CD4-positive, alpha-beta T cell treated with Interleukin-21 for 1 hour (primary cell): ENCODE data around the gene CMTM3.
A peak's percentile ranks its signal among the peaks of the same experiment; 100 is the strongest.
"Not testable (repeated sequence)": the region's sequence is repeated elsewhere in the genome, so short reads cannot be mapped to it uniquely, and the experiment has no call there.

Experiments used
- DNase-seq: peaks from one replicate; pipeline ENCODE4 v3.0.0-alpha.2; 2020

CMTM3 gene

GRCh38 chr16:66637806-66638205, 33.3 kb downstream of the CMTM3 start:
- DNase-seq = no peak

GRCh38 chr16:66639091-66639885, 34.8 kb downstream of the CMTM3 start:
- DNase-seq = no peak

GRCh38 chr16:66640724-66641314, 36.3 kb downstream of the CMTM3 start:
- no peak for DNase-seq

GRCh38 chr16:66641387-66641786, 36.9 kb downstream of the CMTM3 start:
- DNase-seq = no peak

- DNase-seq = no peak
These were observed 43.4 kb downstream of the CMTM3 start for GRCh38 chr16:66647866-66648265.

- no peak for DNase-seq
These were observed 44.7 kb downstream of the CMTM3 start for GRCh38 chr16:66649167-66649566.

- DNase-seq = no peak
These were observed 45.2 kb downstream of the CMTM3 start for GRCh38 chr16:66649636-66650205.

- peak; percentile 81 for DNase-seq
These were observed 46.4 kb downstream of the CMTM3 start for GRCh38 chr16:66650707-66651473.

- DNase-seq = no peak
These were observed 46.9 kb downstream of the CMTM3 start for GRCh38 chr16:66651474-66651765.

GRCh38 chr16:66651965-66652364, 47.5 kb downstream of the CMTM3 start:
- DNase-seq = no peak

GRCh38 chr16:66652661-66653360, 48.3 kb downstream of the CMTM3 start:
- DNase-seq = no peak

GRCh38 chr16:66653581-66654350, 49.3 kb downstream of the CMTM3 start:
- no peak for DNase-seq

- no peak for DNase-seq
These were observed 52.0 kb downstream of the CMTM3 start for GRCh38 chr16:66656547-66656946.

GRCh38 chr16:66658143-66658859, 53.8 kb downstream of the CMTM3 start:
- no peak for DNase-seq

- DNase-seq = no peak
These were observed 54.3 kb downstream of the CMTM3 start for GRCh38 chr16:66658860-66659190.

GRCh38 chr16:66660422-66661209, 56.1 kb downstream of the CMTM3 start:
- no peak for DNase-seq

- DNase-seq = no peak
These were observed 56.7 kb downstream of the CMTM3 start for GRCh38 chr16:66661210-66661560.

- not testable (repeated sequence) for DNase-seq
These were observed 57.3 kb downstream of the CMTM3 start for GRCh38 chr16:66661671-66662346.

GRCh38 chr16:66662445-66663194, 58.1 kb downstream of the CMTM3 start:
- DNase-seq = no peak
